Neural cell (in vitro differentiated cells): Measurements from ENCODE around the gene CKAP5. TPM values are rescaled to one million over a fixed set of nuclear protein-coding genes. Genes with fewer than 3 reads are reported as not detected.

Experiments
- H2AFZ ChIP-seq: fragments of 200-600, 300-800 bp; sonication (generic), shearing (Covaris generic); 2 replicates; pipeline ENCODE4 v1.6.0; 2014; ENCODE audit warnings: low read depth, mild to moderate bottlenecking, antibody characterized with exemption, low read length, moderate library complexity
- H3F3A ChIP-seq: fragments of 200-600 bp; shearing (Covaris generic); 2 replicates; pipeline ENCODE4 v1.6.1; 2016; ENCODE audit warnings: mild to moderate bottlenecking, moderate library complexity, mixed read lengths, antibody characterized with exemption, low read length; ENCODE audit not compliant: insufficient read depth, poor library complexity, severe bottlenecking
- H3K27ac ChIP-seq: fragments of 200-600, 300-800 bp; sonication (generic), shearing (Covaris generic); 2 replicates; pipeline ENCODE4 v1.5.1; 2014; ENCODE audit warnings: mild to moderate bottlenecking, low read length, moderate library complexity
- H3K27me3 ChIP-seq: fragments of 300-800, 200-600 bp; sonication (generic), shearing (Covaris generic); 2 replicates; pipeline ENCODE4 v1.6.0; 2014; ENCODE audit warnings: mild to moderate bottlenecking, low read depth, low read length, moderate library complexity; ENCODE audit not compliant: insufficient read depth
- H3K36me3 ChIP-seq: fragments of 300-800, 200-600 bp; sonication (generic), shearing (Covaris generic); 2 replicates; pipeline ENCODE4 v1.5.1; 2014; ENCODE audit warnings: mild to moderate bottlenecking, antibody characterized with exemption, low read length, moderate library complexity; ENCODE audit not compliant: insufficient read depth
- H3K4me2 ChIP-seq: fragments of 300-800, 200-600 bp; sonication (generic), shearing (Covaris generic); 2 replicates; pipeline ENCODE4 v1.6.0; 2014; ENCODE audit warnings: mild to moderate bottlenecking, low read length
- H3K4me3 ChIP-seq: fragments of 300-800, 200-600 bp; sonication (generic), shearing (Covaris generic); 2 replicates; pipeline ENCODE4 v1.5.1; 2014; ENCODE audit warnings: mild to moderate bottlenecking, low read length, moderate library complexity
- H3K79me2 ChIP-seq: fragments of 200-600 bp; shearing (Covaris generic); replicated peaks from 2 replicates; pipeline ENCODE4 v1.6.0; 2014; ENCODE audit warnings: mild to moderate bottlenecking, low read length, moderate library complexity; ENCODE audit not compliant: insufficient read depth
- H3K9ac ChIP-seq: fragments of 300-800, 200-600 bp; sonication (generic), shearing (Covaris generic); 2 replicates; pipeline ENCODE4 v1.6.1; 2016; ENCODE audit warnings: mild to moderate bottlenecking, low read length, mixed read lengths
- H3K9me2 ChIP-seq: fragments of 200-600 bp; shearing (Covaris generic); 2 replicates; pipeline ENCODE4 v1.6.1; 2016; ENCODE audit warnings: mild to moderate bottlenecking, low read length, mixed read lengths; ENCODE audit not compliant: insufficient read depth
- H3K9me3 ChIP-seq: fragments of 200-600, 300-800 bp; sonication (generic), shearing (Covaris generic); 2 replicates; pipeline ENCODE4 v1.6.1; 2016; ENCODE audit warnings: mild to moderate bottlenecking, mixed run types, low read length, moderate library complexity, mixed read lengths
- H4K20me1 ChIP-seq: fragments of 200-600 bp; shearing (Covaris generic); 2 replicates; pipeline ENCODE4 v1.6.1; 2016; ENCODE audit warnings: mild to moderate bottlenecking, mixed run types; ENCODE audit not compliant: insufficient read depth
- CTCF ChIP-seq: fragments of 450-650 bp; IDR thresholded peaks from 2 replicates; pipeline ENCODE4 v1.5.1; 2014; ENCODE audit warnings: antibody characterized with exemption, mild to moderate bottlenecking, moderate library complexity; ENCODE audit not compliant: poor library complexity, severe bottlenecking
- EP300 ChIP-seq: fragments of 450-650 bp; conservative IDR thresholded peaks from 2 replicates; pipeline ENCODE4 v1.6.1; 2014; ENCODE audit warnings: antibody characterized with exemption, mild to moderate bottlenecking, moderate library complexity; ENCODE audit not compliant: poor library complexity, severe bottlenecking
- EZH2 ChIP-seq: fragments of 200-600, 300-800 bp; shearing (Covaris generic), sonication (generic); IDR thresholded peaks from 2 replicates; pipeline ENCODE4 v1.6.1; 2014; ENCODE audit warnings: antibody characterized with exemption, low read length, borderline replicate concordance, mild to moderate bottlenecking; ENCODE audit not compliant: insufficient read depth, poor library complexity, severe bottlenecking
- MXI1 ChIP-seq: fragments of 450-650 bp; conservative IDR thresholded peaks from 2 replicates; pipeline ENCODE4 v1.6.1; 2014; ENCODE audit warnings: antibody characterized with exemption, mild to moderate bottlenecking; ENCODE audit not compliant: poor library complexity, severe bottlenecking
- POLR2AphosphoS5 ChIP-seq: IDR thresholded peaks from 2 replicates; pipeline ENCODE4 v1.6.1; 2012
- RAD21 ChIP-seq: fragments of 450-650 bp; conservative IDR thresholded peaks from 2 replicates; pipeline ENCODE4 v1.6.1; 2014; ENCODE audit warnings: antibody characterized with exemption, mild to moderate bottlenecking, moderate library complexity
- REST ChIP-seq: IDR thresholded peaks from 2 replicates; pipeline ENCODE4 v1.6.1; 2012; ENCODE audit warnings: borderline replicate concordance
- SMC3 ChIP-seq: fragments of 450-650 bp; conservative IDR thresholded peaks from 2 replicates; pipeline ENCODE4 v1.6.1; 2014; ENCODE audit warnings: antibody characterized with exemption, mild to moderate bottlenecking, moderate library complexity; ENCODE audit not compliant: poor library complexity
- TAF1 ChIP-seq: IDR thresholded peaks from 2 replicates; pipeline ENCODE4 v1.6.1; 2012; ENCODE audit warnings: low read depth
- polyA plus RNA-seq: library from polyadenylated mRNA; depleted of rRNA; stranded (reverse); fragments of >200 nt; gene quantifications from 2 replicates; pipeline ENCODE4 v1.2.3, GENCODE V29; 2014

The CKAP5 gene
- polyA plus RNA-seq, 1 donor from 2014 or later, result 90.3 TPM

DNA sequence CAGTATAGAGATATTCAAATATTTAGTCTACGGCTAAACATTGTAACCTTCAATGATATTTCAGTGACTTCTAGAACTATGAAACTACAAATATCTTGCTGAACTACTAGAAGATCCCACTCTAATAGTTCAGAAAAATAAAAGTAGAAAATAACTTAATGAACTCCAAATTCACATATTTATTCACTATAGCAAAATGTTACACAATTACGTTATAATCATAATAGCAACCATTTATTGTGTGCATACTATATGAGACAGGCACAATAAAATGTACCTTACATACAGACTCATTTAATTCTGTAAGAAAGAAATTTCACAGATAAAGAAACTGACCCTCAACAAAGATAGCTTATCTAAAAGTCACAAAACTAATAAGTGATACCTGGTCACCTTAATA is 69.2 kb downstream of the CKAP5 start:
- H3K4me2 ChIP-seq, result no peak overlapping the region
- no peaks in the 10 kb centered on the region for H3K27me3 ChIP-seq
- no peaks in the 10 kb centered on the region for H3K9me3 ChIP-seq
- no peak for TF ChIP-seq EP300
- no peak for TF ChIP-seq TAF1
- TF ChIP-seq MXI1, result no peak
- no peak for TF ChIP-seq REST
- no peak for TF ChIP-seq POLR2AphosphoS5
- no peak overlapping the region for H3K27ac ChIP-seq
- no peak overlapping the region for H2AFZ ChIP-seq
- no peaks in the 10 kb centered on the region for H3K36me3 ChIP-seq
- no peaks in the 10 kb centered on the region for H4K20me1 ChIP-seq
- H3K9me2 ChIP-seq, result no peaks in the 10 kb centered on the region
- no peak overlapping the region for H3K4me3 ChIP-seq
- H3K9ac ChIP-seq, result no peak overlapping the region
- no peaks in the 10 kb centered on the region for H3F3A ChIP-seq
- H3K79me2 ChIP-seq, result no peaks in the 10 kb centered on the region

- Histone ChIP-seq H3K27me3 (no peaks in the 10 kb centered on the region), H3K27ac (no peak overlapping the region), H3K4me3 (no peak overlapping the region), H3K9me3 (no peaks in the 10 kb centered on the region), H3K9me2 (no peaks in the 10 kb centered on the region), H3K4me2 (no peak overlapping the region), H4K20me1 (no peaks in the 10 kb centered on the region), H3K79me2 (no peaks in the 10 kb centered on the region), H2AFZ (no peak overlapping the region), H3K36me3 (peaks cover 6% of the 10 kb centered on the region), H3F3A (no peaks in the 10 kb centered on the region), H3K9ac (no peak overlapping the region)
- TF ChIP-seq MXI1 (no peak), SMC3 (no peak), EP300 (no peak), CTCF (no peak), POLR2AphosphoS5 (no peak), TAF1 (no peak), RAD21 (no peak)
Measured at GRCh38 chr11:46769636-46770221, 76.4 kb downstream of the CKAP5 start.

DNA sequence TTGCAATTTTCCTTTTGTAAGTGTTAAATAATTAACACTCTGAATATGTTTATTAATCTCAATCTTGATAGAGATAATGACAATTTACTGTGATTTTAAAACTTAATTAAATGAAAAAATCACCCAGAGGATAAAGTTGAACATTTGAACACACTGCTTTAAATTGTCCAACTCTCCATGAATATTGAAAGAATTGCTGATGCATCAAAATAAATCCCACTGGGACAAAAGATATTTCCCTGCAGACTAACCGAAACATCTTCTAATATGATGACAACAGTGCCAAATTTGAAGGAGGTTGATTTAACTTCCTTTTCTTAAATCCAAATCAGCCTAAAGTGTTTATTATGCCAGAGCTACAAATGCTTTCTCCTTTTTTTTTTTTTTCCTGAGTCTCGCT is 79.4 kb downstream of the CKAP5 start:
- Histone ChIP-seq H3K79me2 (no peaks in the 10 kb centered on the region), H3K4me3 (no peak overlapping the region), H3F3A (no peaks in the 10 kb centered on the region), H2AFZ (no peak overlapping the region), H4K20me1 (no peaks in the 10 kb centered on the region), H3K9ac (no peak overlapping the region), H3K9me2 (no peaks in the 10 kb centered on the region), H3K9me3 (no peaks in the 10 kb centered on the region), H3K4me2 (no peak overlapping the region), H3K36me3 (peaks cover 6% of the 10 kb centered on the region), H3K27me3 (no peaks in the 10 kb centered on the region), H3K27ac (no peak overlapping the region)
- TF ChIP-seq REST (no peak), CTCF (no peak), EZH2 (no peak), TAF1 (no peak), MXI1 (no peak), EP300 (no peak), RAD21 (no peak), POLR2AphosphoS5 (no peak), SMC3 (no peak)
